HG02840 (cell line): Measurements from ENCODE around the gene HTATSF1.
A peak's percentile ranks its signal among the peaks of the same experiment; 100 is the strongest.

Experiments used
- ATAC-seq: cut with Tn5 transposase; IDR thresholded peaks from one replicate; pipeline ENCODE4 v1.9.1; 2021; ENCODE audit warnings: mild to moderate bottlenecking, moderate library complexity, moderate number of reproducible peaks; ENCODE audit not compliant: unreplicated experiment, low FRiP score

HTATSF1 gene

DNA sequence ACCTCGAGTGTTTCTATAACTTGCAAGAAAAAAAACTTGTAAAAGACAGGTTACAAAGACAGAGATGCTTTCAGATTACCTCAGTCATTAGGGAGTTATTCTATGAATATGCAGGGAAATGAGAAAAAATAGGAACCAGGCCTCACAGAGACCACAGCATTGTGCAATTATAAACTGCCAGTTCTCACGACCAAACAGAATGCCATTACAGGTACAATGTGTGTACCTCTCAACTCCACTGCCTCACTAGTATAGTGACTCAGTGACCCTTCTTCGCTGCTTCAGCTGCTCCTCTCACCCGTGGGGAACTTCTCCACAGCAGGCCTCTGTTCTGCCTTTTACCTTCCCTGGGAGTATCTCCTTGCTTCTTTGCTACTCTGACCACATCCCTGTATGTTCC, 2.3 kb upstream of the HTATSF1 start:
- no peak for ATAC-seq

DNA sequence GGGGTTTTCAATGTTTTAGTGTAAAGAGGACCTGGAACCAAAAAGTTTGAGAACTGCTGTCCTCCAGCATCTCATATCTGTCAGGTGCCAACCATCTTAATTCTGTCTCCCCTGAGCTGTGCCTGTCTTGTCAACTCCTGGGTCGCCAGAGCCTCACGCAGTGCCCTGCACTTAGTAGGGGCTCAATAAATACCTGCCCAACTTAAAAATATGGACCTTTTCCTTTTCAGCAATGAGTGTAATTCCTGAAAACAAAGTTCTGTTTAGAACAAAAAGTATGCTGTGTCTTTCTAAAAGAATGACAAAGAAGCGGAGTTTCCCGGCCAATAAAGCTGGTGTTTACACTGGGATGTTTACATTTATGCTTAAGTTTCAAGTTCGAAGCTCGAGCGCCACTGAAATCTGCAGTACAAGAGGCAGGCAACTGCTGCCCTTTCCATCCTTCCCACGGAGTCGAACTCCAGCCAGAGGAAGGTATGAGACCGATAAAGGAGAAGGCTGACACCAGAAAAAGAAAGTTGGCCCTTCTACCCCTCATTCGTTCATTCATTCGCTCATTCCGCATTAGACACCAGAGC, 1.1 kb upstream of the HTATSF1 start:
- ATAC-seq = no peak

- peak; percentile 76 for ATAC-seq
Measured at GRCh38 chrX:136496764-136497555, 432 bp upstream of the HTATSF1 start.

GRCh38 chrX:136519069-136519468, 21.7 kb downstream of the HTATSF1 start:
- no peak for ATAC-seq

DNA sequence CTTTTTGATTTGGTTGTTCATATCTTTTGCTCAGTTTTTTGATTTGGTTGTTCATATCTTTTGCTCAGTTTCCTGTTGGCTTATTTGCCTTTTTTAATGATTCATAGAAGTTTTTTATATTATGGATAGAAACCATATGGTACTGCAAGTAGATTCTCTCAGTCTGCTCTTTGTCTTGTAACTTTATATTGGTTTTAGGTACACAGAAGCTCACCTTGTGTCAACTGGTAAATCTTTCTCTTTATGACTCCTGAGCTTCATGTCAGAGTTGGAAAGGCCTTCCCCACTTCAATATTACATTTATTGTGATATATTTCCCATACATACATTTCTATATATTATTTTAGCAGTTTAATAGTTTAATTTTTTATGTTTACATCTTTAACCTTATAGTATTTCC, 26.4 kb downstream of the HTATSF1 start:
- ATAC-seq = no peak

DNA sequence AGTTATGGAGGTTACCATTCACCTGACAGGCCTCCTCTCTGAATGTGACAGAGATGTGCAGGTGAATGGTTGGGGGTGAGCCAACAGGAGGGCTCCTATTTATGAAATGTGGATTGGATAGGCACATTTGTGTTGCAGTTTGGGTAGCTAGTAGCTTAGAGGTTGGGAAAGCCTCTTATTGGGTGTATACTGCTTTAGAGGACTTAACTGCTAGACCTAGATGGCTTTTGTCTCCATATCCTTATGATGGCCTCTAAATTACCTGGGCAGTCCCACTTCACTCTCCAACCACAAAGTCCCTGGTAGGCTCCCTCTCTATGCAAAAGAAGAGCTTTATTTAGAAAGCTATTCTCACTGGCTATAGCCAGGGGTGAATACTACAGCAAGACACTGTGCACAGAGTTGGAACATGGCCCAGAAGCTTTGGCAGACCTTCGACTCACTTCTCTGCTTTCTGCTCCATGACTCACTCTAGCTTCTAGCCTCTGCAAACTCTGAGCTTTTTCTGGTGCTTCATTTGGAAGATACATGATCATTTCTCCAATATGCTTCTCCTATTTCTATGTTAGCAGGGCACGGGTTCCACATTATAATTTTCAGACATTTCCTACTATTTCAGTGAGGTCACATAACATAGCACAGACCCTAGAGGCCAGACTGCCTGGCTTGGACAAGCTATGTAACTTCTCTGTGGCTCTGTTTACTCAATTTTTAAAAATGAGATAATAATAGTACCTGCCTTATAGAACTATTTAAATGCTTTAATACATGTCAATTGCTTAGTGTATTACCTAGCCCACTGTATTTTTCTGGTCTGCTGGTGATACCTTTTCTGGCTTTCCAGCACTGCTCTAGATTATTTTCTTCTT, 28.6 kb downstream of the HTATSF1 start:
- ATAC-seq = no peak

- no peak for ATAC-seq
Measured at GRCh38 chrX:136528645-136529315, 31.4 kb downstream of the HTATSF1 start.

DNA sequence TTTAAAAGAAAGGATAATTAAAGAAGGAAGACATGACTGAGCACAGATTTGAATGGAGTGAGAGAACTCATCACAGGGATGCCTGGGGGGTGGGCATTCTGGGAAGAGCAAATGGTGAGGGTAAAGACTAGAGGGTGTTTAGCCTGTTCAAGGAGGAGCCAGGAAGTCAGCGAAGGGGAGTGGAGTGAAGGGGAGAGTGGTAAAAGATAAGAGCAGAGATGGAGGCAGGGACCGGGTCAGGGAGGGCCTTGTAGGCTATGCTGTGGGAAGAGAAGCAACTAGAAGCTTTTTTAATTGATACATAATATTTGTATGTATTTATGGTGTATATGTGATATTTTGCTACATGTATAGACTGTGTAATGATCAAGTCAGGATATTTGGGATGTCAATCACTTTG, 32.4 kb downstream of the HTATSF1 start:
- ATAC-seq = no peak

DNA sequence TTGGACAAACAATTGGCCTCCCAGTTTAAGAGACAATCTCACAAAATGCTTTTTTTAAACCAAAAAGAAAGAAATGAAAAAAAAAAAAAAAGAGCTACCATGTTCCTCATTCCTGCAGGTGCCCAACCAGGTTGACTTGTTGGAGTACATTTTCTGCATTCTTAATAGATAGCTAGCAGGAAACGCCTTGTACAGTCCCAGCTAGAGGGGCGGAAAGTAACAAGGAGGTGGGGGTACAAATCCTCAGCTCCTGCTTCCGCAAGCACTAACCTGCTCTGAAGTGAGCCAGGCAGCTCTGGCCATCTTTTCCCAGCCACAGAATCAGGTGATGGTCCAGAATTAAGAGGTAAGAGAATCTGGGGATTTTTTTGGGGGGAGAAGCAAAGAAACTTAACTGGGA, 34.6 kb downstream of the HTATSF1 start, which contains the start of gene VGLL1:
Gene VGLL1, plus strand, starts transcription at position 265 of the 400 bp plus-strand sequence. CDS start 3,806 bp downstream, outside the sequence.
- no peak for ATAC-seq

GRCh38 chrX:136534131-136534530, 36.7 kb downstream of the HTATSF1 start:
- ATAC-seq = no peak

DNA sequence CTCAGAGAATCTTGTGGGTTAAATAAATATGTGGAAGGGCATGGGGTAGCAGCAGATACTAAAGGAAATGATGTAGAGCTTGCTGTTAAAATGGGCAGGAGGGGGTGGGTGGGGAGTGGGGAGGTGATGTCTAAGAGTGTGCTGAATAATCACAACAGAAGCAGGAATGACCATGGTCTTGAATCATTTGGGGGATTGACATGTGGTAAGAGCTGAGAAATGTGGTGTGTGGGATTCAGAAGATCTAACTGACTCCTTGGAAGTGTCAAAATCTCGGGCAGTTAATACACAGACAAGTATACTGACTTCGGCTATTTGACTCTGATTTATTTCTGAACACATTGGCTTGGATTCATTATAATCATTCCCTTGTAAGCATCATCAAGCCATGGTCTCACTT, 41.4 kb downstream of the HTATSF1 start:
- ATAC-seq = no peak

GRCh38 chrX:136540226-136540625, 42.8 kb downstream of the HTATSF1 start:
- no peak for ATAC-seq

GRCh38 chrX:136541294-136541693, 43.9 kb downstream of the HTATSF1 start:
- ATAC-seq = no peak

DNA sequence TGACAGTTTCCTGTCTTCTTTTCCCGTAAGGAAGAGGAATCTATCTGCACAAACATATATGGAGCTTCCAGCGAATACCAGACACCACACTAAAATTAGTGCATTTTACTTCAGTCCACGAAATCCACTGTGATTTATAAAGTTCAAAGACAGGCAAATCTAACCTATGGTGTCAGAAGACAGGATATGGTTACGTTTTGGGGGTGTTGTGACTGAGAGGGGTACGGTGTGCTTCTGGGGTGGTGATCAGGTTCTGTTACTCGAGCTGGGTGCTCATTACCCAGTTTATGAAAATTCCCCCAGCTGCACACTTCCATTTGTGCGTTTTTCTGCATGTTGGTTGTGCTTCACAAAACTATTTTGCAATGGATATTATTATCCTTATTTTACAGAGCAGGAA, 44.9 kb downstream of the HTATSF1 start:
- ATAC-seq = no peak

GRCh38 chrX:136546371-136546781, 49.0 kb downstream of the HTATSF1 start:
- ATAC-seq = no peak

- no peak for ATAC-seq
Measured at GRCh38 chrX:136549226-136549625, 51.8 kb downstream of the HTATSF1 start.

DNA sequence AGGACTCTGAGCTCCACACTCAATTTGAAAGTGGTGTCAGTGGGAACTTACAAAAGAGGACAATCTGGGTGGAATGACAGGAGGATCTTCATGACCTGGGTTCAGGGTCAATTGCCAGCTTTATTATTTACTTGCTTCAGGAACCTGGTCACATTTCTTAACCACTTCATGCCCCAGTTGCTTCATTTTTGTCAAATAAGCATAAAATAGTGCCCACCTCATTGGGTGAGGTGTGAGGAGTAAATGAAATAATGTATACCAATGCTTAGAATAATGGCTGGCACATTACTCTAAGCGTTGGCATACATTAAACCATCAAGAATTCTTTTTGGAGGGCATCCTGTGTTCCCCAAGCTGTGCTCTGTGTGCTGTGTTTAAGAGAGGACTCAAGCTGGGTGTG, 54.0 kb downstream of the HTATSF1 start:
- ATAC-seq = no peak

DNA sequence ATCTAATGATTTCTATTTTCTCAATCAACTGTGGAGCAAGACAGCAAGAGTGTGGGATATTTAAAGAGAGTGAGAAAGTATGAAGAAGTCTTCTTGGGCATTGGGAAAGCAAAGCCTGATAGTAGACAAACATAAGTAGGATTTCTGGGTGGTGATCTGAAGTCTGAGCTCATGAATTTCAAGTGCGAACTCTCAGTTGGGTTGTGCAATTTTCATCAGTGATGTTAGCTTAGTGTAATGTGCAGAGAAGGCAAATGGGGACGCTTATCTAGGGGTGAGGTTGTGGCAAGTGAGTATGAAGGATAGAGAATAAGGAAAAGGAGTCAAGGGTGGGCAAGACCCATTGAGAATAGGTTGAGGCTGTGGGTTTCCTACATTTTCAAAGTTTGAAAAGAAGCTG, 58.3 kb downstream of the HTATSF1 start:
- no peak for ATAC-seq
